Endothelial cell of umbilical vein (primary cell): Measurements from ENCODE around the gene LCP1.

Experiments
- POLR2A ChIP-seq: IDR thresholded peaks from 2 replicates; pipeline ENCODE4 v1.6.1; 2012; ENCODE audit warnings: low read depth, mild to moderate bottlenecking, control low read depth, low read length
- TF ChIP-seq, protein P1 (sequence below), 2 donors: IDR thresholded peaks; 1 replicate in 1 of 2; 2 replicates in 1 of 2; pipeline ENCODE4 v1.5.1; 2011; ENCODE audit warnings: low read length in 2 of 2, mild to moderate bottlenecking in 2 of 2, moderate library complexity in 2 of 2, control low read depth in 1 of 2, inconsistent platforms in 1 of 2, low read depth in 1 of 2; ENCODE audit not compliant: insufficient read depth in 1 of 2; ENCODE audit errors: extremely low read depth in 1 of 2

DNA sequence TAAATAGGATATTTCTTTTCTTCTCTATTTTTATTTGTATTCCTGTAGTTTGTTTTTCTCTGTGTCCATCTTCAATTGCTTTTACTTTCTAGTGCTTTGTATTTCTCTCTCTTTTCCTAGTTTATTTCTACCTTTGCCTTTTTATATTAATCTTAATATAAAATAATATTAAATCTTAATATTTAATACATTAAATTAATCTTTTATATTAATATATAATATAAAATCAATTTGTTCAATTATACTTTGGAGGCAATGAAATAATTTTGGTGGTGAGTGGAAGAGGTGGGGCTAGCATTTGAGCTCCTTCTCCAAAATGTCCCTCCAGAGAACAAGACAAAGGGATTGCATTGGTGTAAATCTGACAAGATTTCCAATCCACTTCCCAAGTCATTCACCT lies 70.8 kb downstream of the LCP1 start:
- TF ChIP-seq, protein P1, sequence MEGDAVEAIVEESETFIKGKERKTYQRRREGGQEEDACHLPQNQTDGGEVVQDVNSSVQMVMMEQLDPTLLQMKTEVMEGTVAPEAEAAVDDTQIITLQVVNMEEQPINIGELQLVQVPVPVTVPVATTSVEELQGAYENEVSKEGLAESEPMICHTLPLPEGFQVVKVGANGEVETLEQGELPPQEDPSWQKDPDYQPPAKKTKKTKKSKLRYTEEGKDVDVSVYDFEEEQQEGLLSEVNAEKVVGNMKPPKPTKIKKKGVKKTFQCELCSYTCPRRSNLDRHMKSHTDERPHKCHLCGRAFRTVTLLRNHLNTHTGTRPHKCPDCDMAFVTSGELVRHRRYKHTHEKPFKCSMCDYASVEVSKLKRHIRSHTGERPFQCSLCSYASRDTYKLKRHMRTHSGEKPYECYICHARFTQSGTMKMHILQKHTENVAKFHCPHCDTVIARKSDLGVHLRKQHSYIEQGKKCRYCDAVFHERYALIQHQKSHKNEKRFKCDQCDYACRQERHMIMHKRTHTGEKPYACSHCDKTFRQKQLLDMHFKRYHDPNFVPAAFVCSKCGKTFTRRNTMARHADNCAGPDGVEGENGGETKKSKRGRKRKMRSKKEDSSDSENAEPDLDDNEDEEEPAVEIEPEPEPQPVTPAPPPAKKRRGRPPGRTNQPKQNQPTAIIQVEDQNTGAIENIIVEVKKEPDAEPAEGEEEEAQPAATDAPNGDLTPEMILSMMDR (IDR thresholded peaks at IDR 0.05; ENCODE audit: extremely low read depth in 1 of 2, insufficient read depth in 1 of 2, low read depth in 1 of 2, low read length in 2 of 2) = no peak
- no peak for TF ChIP-seq POLR2A
